Epithelial cell of umbilical artery (primary cell): ENCODE measurements around the gene AOPEP. TPM values are rescaled to one million over a fixed set of nuclear protein-coding genes. Genes with fewer than 3 reads are reported as not detected.

Experiments
- total RNA-seq: library from RNA; depleted of rRNA; stranded (reverse); fragments of >200 nt; gene quantifications from 2 replicates; pipeline ENCODE4 v1.2.3, GENCODE V29; 2014

Gene AOPEP, protein sequence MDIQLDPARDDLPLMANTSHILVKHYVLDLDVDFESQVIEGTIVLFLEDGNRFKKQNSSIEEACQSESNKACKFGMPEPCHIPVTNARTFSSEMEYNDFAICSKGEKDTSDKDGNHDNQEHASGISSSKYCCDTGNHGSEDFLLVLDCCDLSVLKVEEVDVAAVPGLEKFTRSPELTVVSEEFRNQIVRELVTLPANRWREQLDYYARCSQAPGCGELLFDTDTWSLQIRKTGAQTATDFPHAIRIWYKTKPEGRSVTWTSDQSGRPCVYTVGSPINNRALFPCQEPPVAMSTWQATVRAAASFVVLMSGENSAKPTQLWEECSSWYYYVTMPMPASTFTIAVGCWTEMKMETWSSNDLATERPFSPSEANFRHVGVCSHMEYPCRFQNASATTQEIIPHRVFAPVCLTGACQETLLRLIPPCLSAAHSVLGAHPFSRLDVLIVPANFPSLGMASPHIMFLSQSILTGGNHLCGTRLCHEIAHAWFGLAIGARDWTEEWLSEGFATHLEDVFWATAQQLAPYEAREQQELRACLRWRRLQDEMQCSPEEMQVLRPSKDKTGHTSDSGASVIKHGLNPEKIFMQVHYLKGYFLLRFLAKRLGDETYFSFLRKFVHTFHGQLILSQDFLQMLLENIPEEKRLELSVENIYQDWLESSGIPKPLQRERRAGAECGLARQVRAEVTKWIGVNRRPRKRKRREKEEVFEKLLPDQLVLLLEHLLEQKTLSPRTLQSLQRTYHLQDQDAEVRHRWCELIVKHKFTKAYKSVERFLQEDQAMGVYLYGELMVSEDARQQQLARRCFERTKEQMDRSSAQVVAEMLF
- 32.2 and 66.9 TPM in 2 replicates for total RNA-seq

DNA sequence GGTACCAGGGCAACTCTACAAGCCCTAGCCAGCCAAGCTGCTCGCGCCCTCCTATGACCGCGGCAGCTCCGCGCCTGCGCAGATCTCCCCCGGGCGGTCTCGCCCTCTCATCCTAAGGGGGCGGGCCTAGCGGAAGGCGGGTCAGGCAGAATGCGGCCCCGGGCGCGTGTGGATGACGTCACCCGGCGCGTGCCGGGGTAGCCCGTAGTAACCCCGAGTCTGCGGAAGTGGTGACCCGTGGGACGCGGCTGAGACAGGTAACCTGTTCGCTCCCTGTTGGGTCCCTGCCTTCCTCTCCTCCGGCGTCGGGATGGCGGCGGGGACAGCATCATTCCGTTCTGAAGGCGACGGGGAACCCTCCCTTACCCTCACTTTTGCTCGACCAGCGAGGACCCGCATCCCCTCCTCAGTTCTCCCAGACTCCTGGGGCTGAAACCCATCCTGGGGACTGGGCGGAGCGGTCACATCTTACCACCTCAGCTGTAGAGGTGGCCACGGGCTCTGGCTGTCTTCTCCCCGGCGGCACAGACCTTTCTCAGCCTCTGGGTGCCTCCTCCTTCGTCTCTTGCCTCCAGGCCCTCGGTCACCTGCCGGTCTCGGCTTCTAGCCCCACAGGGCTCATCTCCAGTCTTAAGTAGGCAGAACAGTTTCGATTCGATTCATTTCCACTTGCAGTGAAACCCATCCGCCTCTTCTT, at the start of gene AOPEP:
Gene AOPEP, plus strand, starts transcription at position 205 of the 697 bp plus-strand sequence. CDS start 33,085 bp downstream, outside the sequence.

Other genes starting within 250 kb of the AOPEP start
- gene PCAT7, start 171.6 kb upstream of the AOPEP start, total RNA-seq = not detected in 2 replicates
- not detected in 2 replicates for gene FBP2, start 132.9 kb upstream of the AOPEP start, total RNA-seq
- gene FBP1, start 87.2 kb upstream of the AOPEP start, total RNA-seq = 4.6 and 6.8 TPM in 2 replicates